Astrocyte (in vitro differentiated cells and primary cell): Measurements from ENCODE around the gene ATP11C. TPM values are rescaled to one million over a fixed set of nuclear protein-coding genes. Genes with fewer than 3 reads are reported as not detected.

ENCODE experiments used
- DNase-seq: peaks from one replicate; pipeline ENCODE4 v3.0.0-alpha.2; 2010; ENCODE audit warnings: low read depth
- FAIRE-seq: peaks from 2 replicates; lab custom pipeline; 2011; peaks lifted over from hg19 to GRCh38; lab: Jason Lieb, UNC
- H2AFZ ChIP-seq: 2 replicates; pipeline ENCODE4 v1.6.0; 2012; ENCODE audit warnings: low read depth, low read length, inconsistent platforms
- H3K27ac ChIP-seq: 2 replicates; pipeline ENCODE4 v1.5.1; 2011; ENCODE audit warnings: low read depth, low read length, inconsistent platforms
- H3K27me3 ChIP-seq: 2 replicates; pipeline ENCODE4 v1.6.0; 2011; ENCODE audit warnings: low read length, inconsistent platforms; ENCODE audit not compliant: insufficient read depth
- H3K36me3 ChIP-seq: 2 replicates; pipeline ENCODE4 v1.5.1; 2011; ENCODE audit warnings: low read length, inconsistent platforms; ENCODE audit not compliant: insufficient read depth
- H3K4me1 ChIP-seq: 2 replicates; pipeline ENCODE4 v1.5.1; 2011; ENCODE audit warnings: low read length, inconsistent platforms; ENCODE audit not compliant: insufficient read depth
- H3K4me2 ChIP-seq: 2 replicates; pipeline ENCODE4 v1.6.0; 2012; ENCODE audit warnings: low read length, inconsistent platforms
- H3K4me3 ChIP-seq: 2 replicates; pipeline ENCODE4 v1.5.1; 2011; ENCODE audit warnings: low read depth, mild to moderate bottlenecking, low read length, inconsistent platforms; ENCODE audit not compliant: insufficient read depth
- H3K79me2 ChIP-seq: 2 replicates; pipeline ENCODE4 v1.6.0; 2012; ENCODE audit warnings: mild to moderate bottlenecking, low read length, inconsistent platforms; ENCODE audit not compliant: insufficient read depth
- H3K9ac ChIP-seq: 2 replicates; pipeline ENCODE4 v1.6.0; 2012; ENCODE audit warnings: mild to moderate bottlenecking, low read length, inconsistent platforms
- H3K9me3 ChIP-seq: 2 replicates; pipeline ENCODE4 v1.5.1; 2012; ENCODE audit warnings: low read depth, mild to moderate bottlenecking, low read length, inconsistent platforms; ENCODE audit not compliant: insufficient read depth
- H4K20me1 ChIP-seq: 2 replicates; pipeline ENCODE4 v1.6.0; 2012; ENCODE audit warnings: low read length, inconsistent platforms; ENCODE audit not compliant: insufficient read depth
- H3K27ac Mint-ChIP-seq: one replicate; pipeline ENCODE4 v1.8.0; 2021; ENCODE audit warnings: mild to moderate bottlenecking, mixed read lengths; ENCODE audit not compliant: unreplicated experiment
- H3K27me3 Mint-ChIP-seq: one replicate; pipeline ENCODE4 v1.8.0; 2021; ENCODE audit warnings: low read depth, mixed read lengths; ENCODE audit not compliant: unreplicated experiment
- H3K36me3 Mint-ChIP-seq: one replicate; pipeline ENCODE4 v1.8.0; 2021; ENCODE audit warnings: low read depth, mixed read lengths; ENCODE audit not compliant: unreplicated experiment
- H3K4me1 Mint-ChIP-seq: one replicate; pipeline ENCODE4 v1.8.0; 2021; ENCODE audit warnings: low read depth, mixed read lengths; ENCODE audit not compliant: unreplicated experiment
- H3K4me3 Mint-ChIP-seq: one replicate; pipeline ENCODE4 v1.8.0; 2021; ENCODE audit warnings: mild to moderate bottlenecking, moderate library complexity, mixed read lengths; ENCODE audit not compliant: unreplicated experiment
- H3K9me3 Mint-ChIP-seq: one replicate; pipeline ENCODE4 v1.8.0; 2021; ENCODE audit warnings: mild to moderate bottlenecking, mixed read lengths; ENCODE audit not compliant: unreplicated experiment
- EZH2 ChIP-seq: IDR thresholded peaks from 2 replicates; pipeline ENCODE4 v1.6.1; 2012; ENCODE audit warnings: mild to moderate bottlenecking, low read length, inconsistent platforms; ENCODE audit not compliant: insufficient read depth
- total RNA-seq: library from RNA; stranded (reverse); gene quantifications from 2 replicates; pipeline ENCODE4 v1.2.1, GENCODE V29; 2021
- TF ChIP-seq, protein P1 (sequence below): IDR thresholded peaks from 2 replicates; pipeline ENCODE4 v1.5.1; 2011; ENCODE audit warnings: low read depth, mild to moderate bottlenecking, inconsistent platforms, low read length, moderate library complexity; ENCODE audit not compliant: insufficient read depth

Gene ATP11C
- total RNA-seq, 1 donor from 2014 or later, result 24.6 TPM

- no peak overlapping the region for H3K27ac ChIP-seq
- H2AFZ ChIP-seq, result no peak overlapping the region
- no peaks in the 10 kb centered on the region for H3K36me3 ChIP-seq
- Mint-ChIP-seq H3K36me3 (no peaks in the 10 kb centered on the region), H3K9me3 (no peaks in the 10 kb centered on the region), H3K4me1 (peaks cover 17% of the 10 kb centered on the region), H3K4me3 (no peak overlapping the region), H3K27me3 (no peaks in the 10 kb centered on the region), H3K27ac (no peak overlapping the region)
- H3K4me1 ChIP-seq, result peaks cover 25% of the 10 kb centered on the region
- no peaks in the 10 kb centered on the region for H4K20me1 ChIP-seq
- no peak overlapping the region for H3K4me2 ChIP-seq
- no peak overlapping the region for H3K9ac ChIP-seq
- H3K27me3 ChIP-seq, result no peaks in the 10 kb centered on the region
- no peak for TF ChIP-seq EZH2
- TF ChIP-seq, protein P1, sequence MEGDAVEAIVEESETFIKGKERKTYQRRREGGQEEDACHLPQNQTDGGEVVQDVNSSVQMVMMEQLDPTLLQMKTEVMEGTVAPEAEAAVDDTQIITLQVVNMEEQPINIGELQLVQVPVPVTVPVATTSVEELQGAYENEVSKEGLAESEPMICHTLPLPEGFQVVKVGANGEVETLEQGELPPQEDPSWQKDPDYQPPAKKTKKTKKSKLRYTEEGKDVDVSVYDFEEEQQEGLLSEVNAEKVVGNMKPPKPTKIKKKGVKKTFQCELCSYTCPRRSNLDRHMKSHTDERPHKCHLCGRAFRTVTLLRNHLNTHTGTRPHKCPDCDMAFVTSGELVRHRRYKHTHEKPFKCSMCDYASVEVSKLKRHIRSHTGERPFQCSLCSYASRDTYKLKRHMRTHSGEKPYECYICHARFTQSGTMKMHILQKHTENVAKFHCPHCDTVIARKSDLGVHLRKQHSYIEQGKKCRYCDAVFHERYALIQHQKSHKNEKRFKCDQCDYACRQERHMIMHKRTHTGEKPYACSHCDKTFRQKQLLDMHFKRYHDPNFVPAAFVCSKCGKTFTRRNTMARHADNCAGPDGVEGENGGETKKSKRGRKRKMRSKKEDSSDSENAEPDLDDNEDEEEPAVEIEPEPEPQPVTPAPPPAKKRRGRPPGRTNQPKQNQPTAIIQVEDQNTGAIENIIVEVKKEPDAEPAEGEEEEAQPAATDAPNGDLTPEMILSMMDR, result no peak
- DNase-seq (no peak), FAIRE-seq (peak; percentile 75)
- H3K79me2 ChIP-seq, result peaks cover 42% of the 10 kb centered on the region
- H3K4me3 ChIP-seq, result no peak overlapping the region
- H3K9me3 ChIP-seq, result no peaks in the 10 kb centered on the region
Observed at GRCh38 chrX:139831017-139831416, 101.8 kb downstream of the ATP11C start.

DNA sequence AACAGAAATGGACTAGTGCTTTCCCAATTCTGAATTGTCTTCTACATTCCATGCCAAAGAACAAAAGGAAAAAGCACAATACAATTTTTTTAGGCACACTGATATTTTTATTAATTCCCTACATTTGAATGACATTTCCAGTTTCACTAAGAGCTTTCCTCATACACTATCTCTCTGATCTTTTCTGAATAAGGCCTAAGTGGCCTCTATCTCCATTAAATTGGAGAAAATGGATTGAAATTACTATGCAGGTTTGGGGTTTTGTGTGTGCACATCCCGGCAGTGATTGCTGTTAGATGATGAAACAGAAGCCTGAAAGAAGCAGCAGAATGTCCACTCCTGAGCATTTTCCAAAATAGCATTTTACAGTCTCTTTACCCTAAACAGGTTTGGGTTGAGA is 104.0 kb downstream of the ATP11C start:
- FAIRE-seq (no peak), DNase-seq (no peak)
- TF ChIP-seq, protein P1, result no peak
- TF ChIP-seq EZH2, result no peak
- H4K20me1 ChIP-seq, result no peaks in the 10 kb centered on the region
- H3K9me3 Mint-ChIP-seq, result no peaks in the 10 kb centered on the region
- H3K4me3 ChIP-seq, result no peak overlapping the region
- no peak overlapping the region for H2AFZ ChIP-seq
- H3K79me2 ChIP-seq, result peaks cover 31% of the 10 kb centered on the region
- peaks cover 17% of the 10 kb centered on the region for H3K4me1 Mint-ChIP-seq
- peaks cover 31% of the 10 kb centered on the region for H3K4me1 ChIP-seq
- H3K36me3 ChIP-seq, result no peaks in the 10 kb centered on the region
- H3K27me3 ChIP-seq, result no peaks in the 10 kb centered on the region
- no peak overlapping the region for H3K4me2 ChIP-seq
- H3K9me3 ChIP-seq, result no peaks in the 10 kb centered on the region
- H3K27ac Mint-ChIP-seq, result no peak overlapping the region
- H3K36me3 Mint-ChIP-seq, result no peaks in the 10 kb centered on the region
- H3K27me3 Mint-ChIP-seq, result no peaks in the 10 kb centered on the region
- H3K9ac ChIP-seq, result no peak overlapping the region
- H3K27ac ChIP-seq, result no peak overlapping the region
- no peak overlapping the region for H3K4me3 Mint-ChIP-seq

- Histone ChIP-seq H3K4me2 (no peak overlapping the region), H3K79me2 (peaks cover 30% of the 10 kb centered on the region), H3K4me1 (peaks cover 29% of the 10 kb centered on the region), H2AFZ (no peak overlapping the region), H3K27ac (no peak overlapping the region), H3K36me3 (no peaks in the 10 kb centered on the region), H3K9me3 (no peaks in the 10 kb centered on the region), H4K20me1 (no peaks in the 10 kb centered on the region), H3K4me3 (no peak overlapping the region), H3K27me3 (no peaks in the 10 kb centered on the region), H3K9ac (no peak overlapping the region)
- DNase-seq (no peak), FAIRE-seq (peak; percentile 82)
- TF ChIP-seq, protein P1, result no peak
- TF ChIP-seq EZH2, result no peak
- H3K36me3 Mint-ChIP-seq, result no peaks in the 10 kb centered on the region
- H3K4me1 Mint-ChIP-seq, result peaks cover 17% of the 10 kb centered on the region
- no peaks in the 10 kb centered on the region for H3K27me3 Mint-ChIP-seq
- H3K9me3 Mint-ChIP-seq, result no peaks in the 10 kb centered on the region
- H3K4me3 Mint-ChIP-seq, result no peak overlapping the region
- no peak overlapping the region for H3K27ac Mint-ChIP-seq
Observed at GRCh38 chrX:139828033-139828432, 104.8 kb downstream of the ATP11C start.
